Measurements from ENCODE around the gene ITGB7. TPM values are rescaled to one million over a fixed set of nuclear protein-coding genes. Genes with fewer than 3 reads are reported as not detected.
A peak's percentile ranks its signal among the peaks of the same experiment; 100 is the strongest.
"Not testable (repeated sequence)": the region's sequence is repeated elsewhere in the genome, so short reads cannot be mapped to it uniquely, and the experiment has no call there.

ITGB7 gene
- total RNA-seq, 2 donors from 2014 or later: 88.0 to 111 TPM

DNA sequence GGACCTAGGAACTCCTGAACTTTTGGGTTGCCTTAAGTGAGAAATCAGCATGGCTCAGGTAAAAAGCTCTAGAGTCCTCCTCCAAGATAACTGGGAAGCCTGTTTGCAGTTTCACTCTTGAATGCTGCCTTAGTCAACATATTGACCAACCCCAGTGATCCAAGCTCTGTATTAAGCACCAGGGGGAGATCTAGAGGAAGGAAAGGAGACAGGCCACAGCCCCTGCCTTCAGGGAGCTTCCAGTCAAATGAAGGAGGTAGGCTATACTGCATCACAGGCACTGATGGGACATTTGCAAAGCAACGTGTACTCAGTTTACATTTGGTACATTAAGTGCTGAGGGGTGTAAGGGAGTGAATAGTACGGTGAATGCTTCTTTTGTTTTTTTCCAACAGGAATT lies 25.1 kb downstream of the ITGB7 start:
- peak overlapping the region; percentile 88 to 97 for H3K4me3 Mint-ChIP-seq
- DNase-seq (no peak), ATAC-seq (replicated peaks in 1 of 2) (no peak)
- no peaks in the 10 kb centered on the region for H3K27me3 Mint-ChIP-seq (ENCODE audit: low read depth)
- peaks cover 52% of the 10 kb centered on the region for H3K4me1 Mint-ChIP-seq (ENCODE audit: low read depth)
- peak overlapping the region; percentile 70 for H3K27ac Mint-ChIP-seq
- H3K9me3 Mint-ChIP-seq: no peaks in the 10 kb centered on the region
- peaks cover 15 to 28% of the 10 kb centered on the region in 2 donors for H3K36me3 Mint-ChIP-seq (ENCODE audit: insufficient read depth in 2 of 2)

DNA sequence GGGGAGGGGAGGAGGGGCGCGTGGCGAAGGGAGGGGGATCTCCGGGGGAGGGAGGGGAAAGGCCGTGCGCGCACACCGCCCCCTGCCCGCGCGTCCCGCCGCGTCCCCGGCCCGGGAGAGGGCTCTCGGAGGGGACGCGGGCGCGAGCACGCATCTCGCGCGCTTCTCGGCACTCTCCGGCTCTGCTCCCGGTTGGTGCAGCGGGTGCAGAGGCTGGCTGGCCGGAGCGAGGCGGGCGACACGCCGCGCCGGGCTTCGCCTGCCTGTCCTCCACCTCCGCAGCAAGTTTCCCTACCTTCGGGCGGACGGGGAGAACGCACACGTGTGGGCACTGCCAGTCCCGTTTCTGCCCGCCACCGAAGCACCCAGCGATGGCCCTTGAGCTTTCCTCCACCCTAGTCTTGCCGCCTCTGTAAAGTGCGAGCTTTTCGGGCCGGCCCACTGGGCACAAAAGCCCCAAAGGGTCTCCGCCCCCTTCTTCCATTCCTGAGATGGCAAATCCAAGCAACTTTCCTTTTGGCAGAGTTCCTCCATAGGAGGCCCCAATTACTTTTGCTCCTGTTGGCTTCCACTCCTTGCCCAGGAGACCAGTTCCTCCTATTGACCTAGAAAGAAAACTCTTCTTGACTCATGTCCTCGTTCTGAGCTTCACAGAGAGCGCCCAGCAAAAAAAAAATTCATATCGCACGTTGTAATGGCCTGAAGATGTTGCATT lies 26.0 kb downstream of the ITGB7 start:
- H3K36me3 Mint-ChIP-seq (ENCODE audit: insufficient read depth in 2 of 2): peaks cover 15 to 24% of the 10 kb centered on the region in 2 donors
- H3K4me1 Mint-ChIP-seq (ENCODE audit: low read depth): peaks cover 52% of the 10 kb centered on the region

DNA sequence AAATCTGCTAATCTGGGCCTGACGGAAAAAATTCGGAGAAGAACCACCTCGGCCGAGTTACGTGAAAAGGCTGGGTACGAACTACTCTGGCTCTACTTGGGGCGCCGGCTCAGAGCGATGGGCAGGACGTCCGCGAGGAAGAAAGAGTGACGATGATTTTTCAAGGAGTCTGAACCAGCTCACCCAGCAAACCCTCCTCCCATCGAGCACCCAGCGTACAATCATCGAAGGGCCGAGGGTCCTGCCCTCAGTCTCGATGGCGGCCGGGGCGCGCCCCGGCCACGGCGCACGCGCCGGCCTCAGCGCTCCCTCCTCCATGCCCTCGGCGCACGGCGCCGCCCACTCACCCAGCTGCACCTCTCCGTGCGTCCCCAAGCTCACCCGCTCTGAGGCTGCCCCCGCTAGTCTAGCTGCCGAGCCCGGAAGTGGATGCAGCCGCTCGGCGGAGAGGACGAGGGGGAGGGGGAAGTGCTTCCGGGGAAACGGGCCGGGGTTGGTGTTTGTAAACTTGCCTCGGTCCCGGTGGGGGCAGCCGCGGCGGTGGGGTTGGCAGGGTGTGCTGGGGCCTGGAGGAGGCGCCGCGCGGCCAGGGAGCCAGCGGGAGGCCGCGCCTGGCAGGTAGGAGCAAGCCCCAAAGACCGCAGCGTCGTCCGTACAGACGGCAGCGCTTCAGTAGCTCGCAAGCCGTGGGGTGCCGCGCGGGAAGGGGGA lies 26.7 kb downstream of the ITGB7 start, which contains the start of the genes CSAD and ZNF740:
Gene CSAD, minus strand, starts transcription at position 706 of the 711 bp plus-strand sequence. CDS start 7,455 bp downstream, outside the sequence.
Gene ZNF740, plus strand, starts transcription at position 503 of the 711 bp plus-strand sequence. CDS start 1,262 bp downstream, outside the sequence.
- no peaks in the 10 kb centered on the region for H3K27me3 Mint-ChIP-seq (ENCODE audit: low read depth)
- no peaks in the 10 kb centered on the region for H3K9me3 Mint-ChIP-seq
- DNase-seq: peak; percentile 98 to 99
- ATAC-seq (replicated peaks in 1 of 2): peak; percentile 96
- peak within 1 kb of the TSS; percentile 93 for H3K27ac Mint-ChIP-seq
- H3K4me3 Mint-ChIP-seq: peak within 1 kb of the TSS; percentile 94 to 97
- peaks cover 15 to 20% of the 10 kb centered on the region in 2 donors for H3K36me3 Mint-ChIP-seq (ENCODE audit: insufficient read depth in 2 of 2)
- H3K4me1 Mint-ChIP-seq (ENCODE audit: low read depth): peaks cover 59% of the 10 kb centered on the region

More for the DNA sequence above, 26.0 kb downstream of the ITGB7 start:
- Mint-ChIP-seq H3K4me3 (peak overlapping the region; percentile 88 to 97), H3K27me3 (ENCODE audit: low read depth) (no peaks in the 10 kb centered on the region), H3K9me3 (no peaks in the 10 kb centered on the region), H3K27ac (peak overlapping the region; percentile 70)
- DNase-seq: peak; percentile 84
- peak; percentile 64 to 66 for ATAC-seq (replicated peaks in 1 of 2)

DNA sequence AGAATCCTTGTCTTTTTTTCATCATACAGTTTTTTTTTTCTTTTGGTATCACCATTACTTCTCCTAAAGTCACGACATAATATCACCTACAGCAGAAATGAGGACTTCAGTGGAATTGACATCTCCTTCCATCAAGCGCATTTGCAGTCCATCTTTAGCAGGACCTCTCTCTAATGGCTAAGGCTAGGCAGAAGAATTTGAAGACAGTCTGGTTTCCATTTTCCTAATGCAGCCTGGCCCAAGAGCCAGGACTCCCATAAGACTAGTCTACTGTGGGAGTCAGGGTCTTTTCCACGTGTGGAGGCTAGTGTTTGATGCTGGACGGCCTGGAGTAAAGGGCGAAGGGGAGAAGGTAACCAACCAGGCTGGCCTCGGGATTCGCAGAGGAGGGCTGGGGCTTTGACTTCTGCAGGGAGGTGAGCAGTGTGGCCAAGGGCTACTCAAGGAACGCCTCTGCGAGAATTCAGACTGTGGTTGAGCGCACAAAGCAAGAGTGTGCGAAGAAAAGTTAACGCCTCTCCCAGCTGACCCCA lies 27.3 kb downstream of the ITGB7 start:
- peak overlapping the region; percentile 93 for H3K27ac Mint-ChIP-seq
- H3K9me3 Mint-ChIP-seq: no peaks in the 10 kb centered on the region
- peak; percentile 3 to 8 for ATAC-seq (replicated peaks in 1 of 2)
- H3K4me3 Mint-ChIP-seq: peak overlapping the region; percentile 88 to 94
- peaks cover 61% of the 10 kb centered on the region for H3K4me1 Mint-ChIP-seq (ENCODE audit: low read depth)
- peaks cover 15 to 20% of the 10 kb centered on the region in 2 donors for H3K36me3 Mint-ChIP-seq (ENCODE audit: insufficient read depth in 2 of 2)
- DNase-seq: no peak
- H3K27me3 Mint-ChIP-seq (ENCODE audit: low read depth): no peaks in the 10 kb centered on the region

DNA sequence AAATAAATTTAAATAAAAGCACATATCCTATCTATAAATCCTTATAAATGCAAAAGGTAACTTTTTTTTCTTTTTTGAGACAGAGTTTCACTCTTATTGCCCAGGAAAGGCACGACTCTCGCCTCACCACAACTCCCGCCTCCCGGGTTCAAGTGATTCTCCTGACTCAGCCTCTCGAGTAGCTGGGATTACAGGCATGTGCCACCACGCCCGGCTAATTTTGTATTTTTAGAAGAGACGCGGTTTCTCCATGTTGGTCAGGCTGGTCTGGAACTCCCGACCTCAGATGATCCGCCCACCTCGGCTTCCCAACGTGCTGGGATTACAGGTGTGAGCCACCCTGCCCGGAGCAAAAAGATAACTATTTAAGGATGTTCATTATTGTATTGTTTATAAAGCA lies 28.2 kb downstream of the ITGB7 start:
- Mint-ChIP-seq H3K4me1 (ENCODE audit: low read depth) (peaks cover 52% of the 10 kb centered on the region), H3K4me3 (peak overlapping the region; percentile 88 to 94), H3K36me3 (ENCODE audit: insufficient read depth in 2 of 2) (peaks cover 12 to 20% of the 10 kb centered on the region in 2 donors), H3K27ac (peak overlapping the region; percentile 93)
- H3K27me3 Mint-ChIP-seq (ENCODE audit: low read depth); H3K9me3 Mint-ChIP-seq; ATAC-seq (replicated peaks in 1 of 2); DNase-seq: not testable (repeated sequence)

DNA sequence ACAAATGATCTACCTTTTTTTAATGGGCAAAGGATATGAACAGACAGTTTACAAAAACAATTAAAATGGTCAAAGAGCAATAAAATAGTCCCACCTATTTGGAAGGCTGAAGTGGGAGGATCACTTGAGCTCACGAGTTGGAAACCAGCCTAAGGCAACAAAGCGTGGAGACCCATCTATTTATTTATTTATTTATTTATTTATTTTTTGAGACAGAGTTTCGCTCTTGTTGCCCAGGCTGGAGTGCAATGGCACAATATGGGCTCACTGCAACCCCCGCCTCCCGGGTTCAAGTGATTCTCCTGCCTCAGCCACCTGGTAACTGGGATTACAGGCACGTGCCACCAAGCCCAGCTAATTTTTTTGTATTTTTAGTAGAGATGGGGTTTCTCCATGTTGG lies 29.6 kb downstream of the ITGB7 start:
- H3K4me3 Mint-ChIP-seq; H3K27ac Mint-ChIP-seq; DNase-seq; ATAC-seq (replicated peaks in 1 of 2); H3K27me3 Mint-ChIP-seq (ENCODE audit: low read depth); H3K9me3 Mint-ChIP-seq: not testable (repeated sequence)
- Mint-ChIP-seq H3K36me3 (ENCODE audit: insufficient read depth in 2 of 2) (peaks cover 9 to 13% of the 10 kb centered on the region in 2 donors), H3K4me1 (ENCODE audit: low read depth) (peaks cover 38% of the 10 kb centered on the region)

DNA sequence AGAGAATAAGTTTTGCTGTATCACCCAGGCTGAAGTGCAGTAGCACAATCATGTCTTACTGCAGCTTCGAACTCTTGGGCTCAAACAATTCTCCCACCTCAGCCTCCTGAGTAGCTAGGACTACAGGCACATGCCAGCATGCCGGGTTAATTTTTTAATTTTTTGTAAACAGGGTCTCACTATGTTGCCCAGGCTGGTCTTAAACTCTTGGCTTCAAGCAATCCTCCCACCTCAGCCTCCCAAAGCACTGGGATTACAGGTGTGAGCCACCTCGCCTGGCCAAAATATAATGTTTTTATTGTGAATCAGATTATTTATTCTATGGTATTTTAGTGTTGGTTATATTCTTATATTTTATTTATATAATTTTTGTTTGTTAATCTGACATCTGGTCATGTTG lies 30.3 kb downstream of the ITGB7 start:
- Mint-ChIP-seq H3K27ac (no peak overlapping the region), H3K4me1 (ENCODE audit: low read depth) (peaks cover 31% of the 10 kb centered on the region), H3K9me3 (no peaks in the 10 kb centered on the region), H3K4me3 (no peak overlapping the region), H3K36me3 (ENCODE audit: insufficient read depth in 2 of 2) (peaks cover 4 to 8% of the 10 kb centered on the region in 2 donors), H3K27me3 (ENCODE audit: low read depth) (no peaks in the 10 kb centered on the region)
- no peak for DNase-seq
- ATAC-seq (replicated peaks in 1 of 2): no peak

DNA sequence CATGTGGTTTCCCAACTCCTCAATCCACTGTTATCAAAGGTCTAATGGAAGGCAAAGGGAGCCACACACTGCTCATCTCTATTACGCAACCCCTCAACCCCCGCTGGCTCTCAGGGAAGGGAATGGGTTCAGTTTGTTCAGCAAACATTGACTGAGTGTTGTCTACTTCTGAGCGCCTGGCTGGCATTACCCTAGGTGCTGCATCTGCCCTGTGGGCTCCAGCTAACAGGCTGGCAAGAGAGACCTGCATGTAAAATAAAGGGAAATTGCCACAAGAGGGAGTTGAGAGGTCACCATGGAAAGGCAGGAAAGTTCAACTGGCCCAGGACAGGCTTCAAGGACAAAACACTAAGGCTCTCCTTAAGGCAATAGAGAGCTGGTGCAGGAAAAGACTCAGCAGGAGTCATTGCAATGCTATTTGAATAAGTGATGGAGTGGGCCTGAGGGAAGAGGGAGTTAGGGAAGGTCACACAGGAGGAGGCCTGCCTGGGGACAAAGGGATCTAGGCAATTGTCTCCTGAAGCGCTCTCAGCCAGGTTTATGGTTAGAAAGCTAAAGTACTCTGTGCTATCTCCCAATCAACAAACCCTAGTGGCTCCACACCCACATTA lies 32.1 kb downstream of the ITGB7 start:
- no peak overlapping the region for H3K4me3 Mint-ChIP-seq
- peaks cover 24% of the 10 kb centered on the region for H3K4me1 Mint-ChIP-seq (ENCODE audit: low read depth)
- H3K27me3 Mint-ChIP-seq (ENCODE audit: low read depth): no peaks in the 10 kb centered on the region
- ATAC-seq (replicated peaks in 1 of 2) (no peak), DNase-seq (no peak)
- peaks cover 0 to 1% of the 10 kb centered on the region in 2 donors for H3K36me3 Mint-ChIP-seq (ENCODE audit: insufficient read depth in 2 of 2)
- no peak overlapping the region for H3K27ac Mint-ChIP-seq
- H3K9me3 Mint-ChIP-seq: no peaks in the 10 kb centered on the region

DNA sequence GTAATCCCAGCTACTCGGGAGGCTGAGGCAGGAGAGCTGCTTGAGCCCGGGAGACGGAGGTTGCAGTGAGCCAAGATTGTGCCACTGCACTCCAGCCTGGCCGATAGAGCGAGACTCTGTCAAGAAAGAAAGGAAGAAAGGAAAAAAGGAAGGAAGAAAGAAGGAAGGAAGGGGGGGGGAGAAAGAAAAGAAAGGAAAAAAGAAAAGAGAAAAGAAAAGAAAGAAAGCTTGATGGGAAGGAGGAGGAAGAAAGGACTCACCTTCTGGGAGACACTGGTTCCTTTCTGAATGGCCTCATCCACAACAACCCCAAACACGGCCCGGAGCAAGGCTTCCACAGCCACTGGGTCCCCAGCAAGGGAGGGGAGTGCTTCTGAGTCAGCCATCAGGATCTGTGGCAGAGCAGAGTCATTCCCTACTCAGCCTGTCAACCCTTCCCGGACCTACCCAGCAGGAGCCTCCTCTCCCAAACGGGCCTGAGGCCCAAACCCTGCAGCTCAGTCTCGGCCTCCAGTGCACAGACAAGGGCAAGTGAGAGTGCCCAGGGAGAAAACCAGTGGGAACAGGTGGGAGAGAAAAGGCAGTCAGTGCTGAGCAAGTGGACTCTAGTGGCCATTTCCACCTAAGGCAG lies 33.9 kb downstream of the ITGB7 start:
- Mint-ChIP-seq H3K4me1 (ENCODE audit: low read depth) (peaks cover 12% of the 10 kb centered on the region), H3K36me3 (ENCODE audit: insufficient read depth in 2 of 2) (peaks cover 0 to 1% of the 10 kb centered on the region in 2 donors), H3K27ac (no peak overlapping the region), H3K4me3 (no peak overlapping the region), H3K27me3 (ENCODE audit: low read depth) (no peaks in the 10 kb centered on the region), H3K9me3 (no peaks in the 10 kb centered on the region)
- no peak for ATAC-seq (replicated peaks in 1 of 2)
- DNase-seq: no peak

DNA sequence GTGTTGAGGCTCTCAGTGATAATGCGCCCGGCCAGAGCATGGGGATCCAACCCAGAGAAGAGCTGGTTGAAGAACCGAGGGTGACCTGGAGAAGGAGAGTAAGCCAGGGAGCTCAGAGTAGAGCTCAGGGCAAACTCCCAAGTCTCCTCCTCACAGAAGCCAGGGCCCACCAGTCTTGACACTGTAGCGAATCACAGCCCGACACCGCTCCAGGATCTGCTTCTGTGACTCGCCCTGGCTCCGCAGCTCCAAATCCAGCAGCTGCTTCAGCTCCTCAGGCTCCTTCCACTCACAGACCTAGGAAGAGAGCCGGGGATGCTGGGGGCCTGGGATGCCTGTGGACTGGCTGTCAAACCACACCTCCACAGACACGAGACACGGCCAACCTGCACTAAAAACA lies 34.7 kb downstream of the ITGB7 start:
- DNase-seq: no peak
- Mint-ChIP-seq H3K36me3 (ENCODE audit: insufficient read depth in 2 of 2) (peaks cover 0 to 1% of the 10 kb centered on the region in 2 donors), H3K9me3 (no peaks in the 10 kb centered on the region), H3K4me1 (ENCODE audit: low read depth) (peaks cover 12% of the 10 kb centered on the region), H3K27ac (no peak overlapping the region), H3K4me3 (no peak overlapping the region), H3K27me3 (ENCODE audit: low read depth) (no peaks in the 10 kb centered on the region)
- no peak for ATAC-seq (replicated peaks in 1 of 2)

DNA sequence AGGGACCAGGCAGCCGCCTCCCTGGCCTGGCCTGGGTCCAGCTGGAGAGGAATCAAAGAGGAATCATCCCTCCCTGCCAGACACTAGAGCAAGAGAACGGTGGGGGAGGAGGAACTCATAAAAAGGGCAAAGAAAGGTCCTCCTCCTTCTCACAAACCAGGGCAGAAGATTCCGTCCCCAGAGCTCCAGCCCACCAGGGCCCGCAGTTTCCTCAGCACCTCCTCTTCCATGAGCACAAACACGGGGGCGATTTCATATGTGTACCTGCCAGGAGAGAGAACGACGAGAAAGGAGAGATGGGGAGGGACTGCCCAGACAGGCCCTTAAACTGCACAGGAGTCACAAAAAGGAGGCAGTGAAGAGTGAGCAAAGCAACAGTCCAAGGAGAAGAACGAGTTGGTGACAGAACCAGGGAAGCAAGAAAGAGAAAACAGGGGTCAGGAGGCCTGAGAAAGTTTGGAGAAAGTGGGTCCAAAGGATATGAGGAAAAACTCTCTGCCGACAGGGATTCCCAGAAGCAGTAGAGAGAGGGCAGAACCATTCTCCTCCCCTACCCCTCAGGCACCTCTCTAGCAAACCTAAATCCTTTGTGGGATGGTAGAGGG lies 35.2 kb downstream of the ITGB7 start:
- no peaks in the 10 kb centered on the region for H3K9me3 Mint-ChIP-seq
- H3K4me3 Mint-ChIP-seq: no peak overlapping the region
- H3K4me1 Mint-ChIP-seq (ENCODE audit: low read depth): peaks cover 12% of the 10 kb centered on the region
- H3K36me3 Mint-ChIP-seq (ENCODE audit: insufficient read depth in 2 of 2): peaks cover 0 to 1% of the 10 kb centered on the region in 2 donors
- no peak overlapping the region for H3K27ac Mint-ChIP-seq
- no peak for ATAC-seq (replicated peaks in 1 of 2)
- H3K27me3 Mint-ChIP-seq (ENCODE audit: low read depth): no peaks in the 10 kb centered on the region
- no peak for DNase-seq
